ENCODE measurements around the gene PRLR.
"Not testable (repeated sequence)": the region's sequence is repeated elsewhere in the genome, so short reads cannot be mapped to it uniquely, and the experiment has no call there.

PRLR gene

DNA sequence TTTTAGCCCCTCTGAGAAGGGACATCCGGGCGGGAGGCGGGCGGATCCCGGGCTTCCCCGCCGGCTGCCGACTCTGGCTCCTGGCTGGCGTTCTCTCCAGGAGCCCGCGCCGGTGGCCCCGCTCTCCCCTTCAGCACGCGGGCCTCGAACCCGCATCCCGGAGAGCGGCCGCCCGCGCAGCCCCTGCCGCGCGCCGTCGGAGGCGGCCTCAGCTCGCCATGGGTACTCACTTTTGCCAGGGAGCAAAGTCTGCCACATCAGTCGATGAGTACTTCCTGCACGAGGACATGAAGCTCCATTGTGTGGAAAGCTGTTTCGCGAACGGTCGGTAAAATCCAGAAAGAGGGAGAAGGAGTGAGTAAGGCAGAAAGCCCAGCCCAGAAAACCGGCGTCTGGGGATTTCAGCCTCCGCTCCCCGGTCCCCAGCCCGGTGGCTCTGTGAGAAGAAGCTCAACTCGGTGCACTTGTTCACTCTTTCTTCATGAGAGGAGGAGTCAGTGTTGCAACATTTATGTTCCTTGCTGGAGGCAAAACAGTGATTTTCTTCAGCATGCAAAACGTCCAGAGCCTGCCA, at the start of gene PRLR:
TSS of gene PRLR (minus strand) at position 450 of the 574 bp plus-strand sequence. CDS start 140,867 bp downstream, outside the sequence.
- peak; percentile 60 for DNase-seq (ENCODE audit: low spot score)

DNA sequence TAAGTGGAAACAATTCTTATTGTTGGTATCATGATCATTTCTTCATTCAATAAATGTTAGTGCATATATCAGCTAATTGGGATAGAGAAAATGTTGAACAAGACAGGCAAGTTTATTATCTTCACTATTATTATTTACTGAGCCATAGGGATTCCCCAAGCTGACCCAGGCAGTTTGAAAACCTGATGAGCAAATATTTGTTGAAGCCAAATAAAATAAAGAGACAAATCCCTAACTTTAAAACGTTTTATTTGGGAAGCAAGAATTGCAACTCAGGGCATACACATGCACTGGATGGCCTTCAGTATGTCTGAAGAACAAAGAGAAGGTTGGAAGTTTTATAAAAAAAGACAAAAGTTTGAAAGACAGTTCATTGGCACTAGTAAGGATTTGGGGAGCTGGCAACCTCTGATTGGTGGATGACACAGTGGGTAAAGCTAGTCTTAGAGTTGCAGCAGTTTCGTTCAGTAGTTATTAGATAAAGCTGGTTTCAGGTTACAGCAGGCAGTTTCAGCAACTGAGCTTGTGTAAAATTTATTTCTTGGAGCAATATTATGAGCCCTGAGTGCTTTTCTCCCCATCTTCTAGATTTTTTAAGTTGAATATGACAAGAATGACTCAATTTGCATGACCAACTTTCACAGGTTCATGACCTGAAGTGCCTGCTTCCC, 44.7 kb upstream of the PRLR start:
- no peak for DNase-seq (ENCODE audit: low spot score)

DNA sequence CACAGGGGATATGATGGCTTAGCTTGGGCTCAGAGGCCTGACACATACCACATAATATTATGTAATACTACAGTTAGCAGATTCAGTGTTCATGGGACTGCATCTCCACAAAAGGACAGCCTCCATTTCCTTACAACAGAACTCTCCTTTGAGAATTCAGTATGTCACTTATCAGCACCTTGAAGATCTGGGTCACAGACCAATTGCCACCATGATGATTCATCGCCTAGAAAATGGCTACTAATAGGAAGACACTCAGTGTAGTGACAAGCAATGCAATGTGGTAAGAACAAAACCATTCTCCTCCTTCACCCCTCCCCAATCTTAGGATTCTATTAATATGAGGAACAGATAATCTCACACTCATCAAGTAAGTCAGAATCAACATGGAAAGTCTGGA, 38.7 kb upstream of the PRLR start:
- no peak for DNase-seq (ENCODE audit: low spot score)

- DNase-seq (ENCODE audit: low spot score) = no peak
Measured at GRCh38 chr5:35266276-35266675, 36.0 kb upstream of the PRLR start.

GRCh38 chr5:35264509-35264908, 34.2 kb upstream of the PRLR start:
- no peak for DNase-seq (ENCODE audit: low spot score)

GRCh38 chr5:35263266-35263877, 33.1 kb upstream of the PRLR start:
- no peak for DNase-seq (ENCODE audit: low spot score)

- no peak for DNase-seq (ENCODE audit: low spot score)
Measured at GRCh38 chr5:35253582-35253981, 23.3 kb upstream of the PRLR start.

DNA sequence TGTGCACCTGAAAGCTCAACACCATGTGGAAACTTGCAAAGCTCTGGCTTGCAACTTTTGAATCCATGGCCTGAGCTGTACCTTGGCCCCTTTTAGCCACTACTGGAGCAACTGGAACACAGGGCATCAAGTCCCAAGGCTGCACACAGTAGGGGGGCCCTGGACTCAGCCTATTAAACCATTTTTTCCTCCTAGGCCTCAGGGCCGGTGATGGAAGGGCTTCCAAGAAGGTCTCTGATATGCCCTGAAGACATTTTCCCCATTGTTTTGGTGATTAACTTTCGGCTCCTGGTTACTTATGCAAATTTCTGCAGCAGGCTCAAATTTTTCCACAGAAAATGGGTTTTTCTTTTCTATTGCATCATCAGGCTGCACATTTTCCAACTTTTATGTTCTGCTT, 22.7 kb upstream of the PRLR start:
- no peak for DNase-seq (ENCODE audit: low spot score)

DNA sequence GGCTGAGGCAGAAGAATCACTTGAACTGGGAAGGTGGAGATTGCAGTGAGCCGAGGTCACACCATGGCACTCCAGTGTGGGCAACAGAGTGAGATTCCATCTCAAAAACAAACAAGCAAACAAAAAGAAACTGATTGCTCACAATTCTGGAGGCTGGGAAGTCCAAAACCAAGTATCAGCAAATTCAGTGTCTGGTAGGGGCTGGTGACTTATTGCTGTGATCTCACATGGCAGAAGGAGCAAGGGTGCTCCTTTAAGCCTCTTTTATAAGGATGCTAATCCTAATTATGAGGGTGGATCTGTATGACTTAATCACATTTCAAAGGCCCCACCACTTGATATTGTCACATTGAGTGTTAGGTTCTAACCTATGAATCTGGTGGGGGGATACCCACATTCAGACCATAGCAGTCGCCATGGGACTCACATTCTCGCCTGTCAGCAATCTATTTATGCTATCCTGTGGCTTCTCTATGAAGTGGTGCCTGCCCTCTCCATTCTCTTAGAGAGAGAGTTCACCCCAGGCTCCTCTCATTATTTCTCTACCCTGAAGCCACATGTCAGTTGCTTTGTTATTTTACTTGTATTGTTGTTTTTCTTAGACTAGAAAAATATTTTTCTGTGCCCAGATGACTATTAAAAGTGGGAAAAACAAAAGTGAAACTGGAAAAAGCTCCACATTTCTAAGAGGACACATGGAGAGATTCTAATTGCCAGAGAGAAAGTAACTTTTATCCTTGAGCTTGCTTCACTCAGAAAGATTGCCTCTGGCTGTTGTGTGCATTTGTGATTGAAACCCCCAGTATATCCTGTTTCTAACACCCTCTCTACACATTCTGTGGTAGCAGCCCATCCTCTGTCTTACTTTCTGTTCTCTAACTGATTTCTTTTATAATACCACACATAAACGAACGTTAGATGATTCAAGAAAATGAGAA, 18.8 kb upstream of the PRLR start:
- DNase-seq (ENCODE audit: low spot score) = peak; percentile 13

- no peak for DNase-seq (ENCODE audit: low spot score)
Measured at GRCh38 chr5:35247648-35248034, 17.4 kb upstream of the PRLR start.

GRCh38 chr5:35246900-35247647, 16.8 kb upstream of the PRLR start:
- peak; percentile 38 for DNase-seq (ENCODE audit: low spot score)

DNA sequence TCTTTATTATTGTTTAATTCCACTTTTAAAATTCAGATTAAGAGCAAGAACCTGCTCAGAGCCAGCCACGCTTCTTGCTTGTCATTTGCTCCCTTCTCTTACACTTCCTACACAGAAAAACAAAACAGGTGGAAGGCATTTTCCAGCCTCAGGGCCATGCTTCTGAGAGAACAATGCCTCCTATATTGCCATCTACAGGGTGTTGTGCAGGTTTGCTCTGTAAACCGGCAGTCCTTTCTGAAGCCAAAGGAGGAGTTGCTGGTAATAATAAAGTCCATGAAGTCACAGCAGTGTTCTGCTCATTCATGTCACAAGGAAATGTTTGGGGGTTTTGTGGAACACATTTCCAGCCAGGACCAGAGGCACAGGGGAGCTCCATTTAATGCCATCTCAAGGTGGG, 16.1 kb upstream of the PRLR start:
- no peak for DNase-seq (ENCODE audit: low spot score)

DNA sequence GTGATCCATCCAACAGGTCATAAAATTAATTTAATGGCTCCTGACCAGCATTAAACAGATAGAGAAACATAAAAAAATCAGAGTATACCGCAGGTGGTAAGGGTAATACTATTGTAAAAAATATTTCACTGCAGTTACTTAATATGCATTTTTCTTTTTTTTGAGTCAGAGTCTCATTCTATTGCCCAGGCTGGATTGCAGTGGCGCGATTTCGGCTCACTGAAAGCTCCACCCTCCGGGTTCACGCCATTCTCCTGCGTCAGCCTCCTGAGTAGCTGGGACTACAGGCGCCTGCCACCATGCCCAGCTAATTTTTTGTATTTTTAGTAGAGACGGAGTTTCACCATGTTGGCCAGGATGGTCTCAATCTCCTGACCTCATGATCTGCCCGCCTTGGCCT, 15.1 kb upstream of the PRLR start:
- DNase-seq (ENCODE audit: low spot score) = not testable (repeated sequence)

DNA sequence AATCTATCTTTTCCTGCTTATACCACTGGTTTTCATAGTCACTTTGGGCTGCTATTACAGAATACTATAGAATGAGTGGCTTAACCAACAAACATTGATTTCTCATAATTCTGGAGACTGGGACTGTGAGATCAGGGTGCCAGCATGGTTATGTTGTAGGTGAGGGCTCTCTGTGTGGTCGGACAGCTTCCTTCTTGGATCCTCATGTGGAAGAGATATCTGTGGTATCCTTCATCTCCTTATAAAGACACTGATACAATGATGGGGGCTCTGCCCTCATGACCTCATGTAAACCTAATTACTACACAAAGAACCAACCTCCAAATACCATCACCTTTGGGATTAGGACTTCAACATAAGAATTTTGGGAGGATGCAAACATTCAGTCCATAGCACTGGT, 13.9 kb upstream of the PRLR start:
- DNase-seq (ENCODE audit: low spot score) = no peak

DNA sequence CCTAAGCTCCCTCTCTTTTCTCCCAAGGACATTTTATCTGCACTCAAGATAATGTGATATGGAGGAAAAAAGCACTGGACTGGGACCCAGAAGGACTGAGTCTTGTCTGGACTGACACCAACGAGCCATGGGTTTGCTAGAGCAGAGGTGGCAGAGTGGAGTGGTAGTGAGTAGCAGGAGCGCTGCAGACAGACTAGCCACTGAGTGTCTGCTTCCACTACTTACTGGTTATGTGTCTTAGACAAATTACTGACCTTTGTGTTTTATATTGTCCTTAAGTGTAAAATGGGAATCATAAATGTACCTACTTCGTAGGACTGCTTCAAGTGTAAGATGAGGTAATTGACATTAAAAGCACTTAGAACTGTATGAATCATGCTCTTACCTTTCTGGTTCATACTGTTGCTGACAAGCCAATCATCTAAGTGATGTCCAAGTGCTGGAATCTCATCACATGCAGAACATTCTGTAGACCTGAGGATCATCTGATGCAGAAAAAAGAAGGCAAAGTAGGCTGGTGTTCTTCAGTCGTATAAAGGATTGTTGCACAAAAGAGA, 12.5 kb upstream of the PRLR start:
- DNase-seq (ENCODE audit: low spot score) = no peak

- DNase-seq (ENCODE audit: low spot score) = no peak
Measured at GRCh38 chr5:35240892-35241291, 10.6 kb upstream of the PRLR start.

GRCh38 chr5:35239911-35240610, 9.8 kb upstream of the PRLR start:
- DNase-seq (ENCODE audit: low spot score) = no peak

GRCh38 chr5:35239476-35239875, 9.2 kb upstream of the PRLR start:
- no peak for DNase-seq (ENCODE audit: low spot score)

DNA sequence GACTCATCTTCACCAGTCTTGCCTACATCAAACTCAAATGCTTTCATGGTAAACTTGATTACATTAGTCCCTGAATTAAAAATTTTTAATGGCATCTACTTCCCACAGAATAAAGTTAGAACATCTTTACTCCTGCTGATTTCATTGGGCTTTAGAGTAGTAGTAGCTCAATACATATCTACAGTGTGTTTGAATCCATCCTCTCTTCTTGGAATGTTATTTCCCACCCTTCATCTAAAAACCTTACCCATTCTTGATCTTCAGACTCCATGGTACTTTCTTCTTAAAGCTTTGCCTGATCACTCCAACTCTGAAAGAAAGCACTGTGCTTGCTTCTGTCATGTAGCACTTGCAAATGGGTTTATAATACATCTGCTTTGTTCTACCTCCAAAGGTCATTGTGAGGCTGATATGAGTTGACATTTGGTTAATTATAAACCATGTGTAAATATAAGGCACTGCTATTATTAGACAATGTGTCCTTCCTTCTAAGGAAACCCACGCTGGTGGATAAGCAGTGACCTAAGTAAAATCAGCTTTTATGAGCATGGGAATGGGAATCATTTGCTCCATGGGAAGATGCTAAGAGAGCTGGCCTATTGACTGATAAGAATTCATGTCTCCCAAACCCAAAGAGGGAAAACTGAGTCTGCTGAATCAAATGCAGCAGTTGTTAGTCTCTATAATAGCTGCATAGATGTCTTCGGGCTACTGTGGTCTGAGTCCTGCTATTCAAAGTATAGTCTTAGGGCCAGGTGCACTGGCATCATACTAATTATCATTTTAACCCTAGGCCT, 7.5 kb upstream of the PRLR start:
- no peak for DNase-seq (ENCODE audit: low spot score)

DNA sequence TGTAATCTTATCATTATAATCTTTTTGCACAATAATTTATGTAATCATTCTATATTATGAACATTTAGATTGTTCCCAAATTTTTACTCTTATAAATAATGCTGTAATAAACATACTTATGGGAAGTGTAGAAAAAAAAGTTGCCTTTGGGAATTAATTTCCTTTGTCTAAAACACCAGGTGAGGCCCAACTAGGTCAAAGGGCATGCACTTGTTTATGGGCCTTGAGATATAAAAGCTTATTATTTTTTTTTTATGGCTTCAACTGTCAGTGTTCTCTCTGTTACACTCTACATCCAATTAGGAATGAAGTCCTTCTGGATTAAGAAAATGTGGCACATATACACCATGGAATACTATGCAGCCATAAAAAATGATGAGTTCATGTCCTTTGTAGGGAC, 6.5 kb upstream of the PRLR start:
- DNase-seq (ENCODE audit: low spot score) = no peak
